Upper lobe of left lung (tissue), 4 donors: Measurements from ENCODE around the gene METAP1.

ENCODE experiments used
- POLR2AphosphoS5 ChIP-seq, 2 donors: sonication (generic); formaldehyde crosslinking; IDR thresholded peaks; one replicate each; pipeline ENCODE4 v1.5.1; 2017; ENCODE audit warnings: antibody characterized with exemption in 2 of 2
- TF ChIP-seq, protein P1 (sequence below), 6 experiments: fragments of 450-650 bp in 4 of 6; fragments of 200-600 bp in 2 of 6; sonication (generic) in 2 of 6; IDR thresholded peaks; one replicate each; pipeline ENCODE4 v1.5.1; 2016 to 2019; ENCODE audit warnings: antibody characterized with exemption in 6 of 6

DNA sequence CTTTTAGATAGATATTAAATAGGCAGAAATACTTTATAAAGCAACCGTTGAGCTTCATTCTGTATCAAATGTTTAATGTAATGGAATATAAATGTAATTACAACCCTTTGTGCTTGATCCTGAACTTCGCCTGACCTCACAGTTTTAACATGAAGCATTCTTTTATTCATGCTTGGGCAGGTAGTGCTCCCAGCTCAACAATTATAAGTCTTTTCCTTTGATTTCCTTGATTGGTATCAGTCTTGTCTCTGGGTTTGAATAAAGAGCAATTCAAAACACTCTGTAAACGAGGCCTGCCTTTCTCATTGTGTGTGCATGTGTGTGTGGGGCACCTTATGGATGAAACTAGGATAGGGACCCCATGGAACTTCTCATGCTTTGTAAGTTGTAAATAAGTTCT, 6.8 kb downstream of the METAP1 start:
- TF ChIP-seq, protein P1, sequence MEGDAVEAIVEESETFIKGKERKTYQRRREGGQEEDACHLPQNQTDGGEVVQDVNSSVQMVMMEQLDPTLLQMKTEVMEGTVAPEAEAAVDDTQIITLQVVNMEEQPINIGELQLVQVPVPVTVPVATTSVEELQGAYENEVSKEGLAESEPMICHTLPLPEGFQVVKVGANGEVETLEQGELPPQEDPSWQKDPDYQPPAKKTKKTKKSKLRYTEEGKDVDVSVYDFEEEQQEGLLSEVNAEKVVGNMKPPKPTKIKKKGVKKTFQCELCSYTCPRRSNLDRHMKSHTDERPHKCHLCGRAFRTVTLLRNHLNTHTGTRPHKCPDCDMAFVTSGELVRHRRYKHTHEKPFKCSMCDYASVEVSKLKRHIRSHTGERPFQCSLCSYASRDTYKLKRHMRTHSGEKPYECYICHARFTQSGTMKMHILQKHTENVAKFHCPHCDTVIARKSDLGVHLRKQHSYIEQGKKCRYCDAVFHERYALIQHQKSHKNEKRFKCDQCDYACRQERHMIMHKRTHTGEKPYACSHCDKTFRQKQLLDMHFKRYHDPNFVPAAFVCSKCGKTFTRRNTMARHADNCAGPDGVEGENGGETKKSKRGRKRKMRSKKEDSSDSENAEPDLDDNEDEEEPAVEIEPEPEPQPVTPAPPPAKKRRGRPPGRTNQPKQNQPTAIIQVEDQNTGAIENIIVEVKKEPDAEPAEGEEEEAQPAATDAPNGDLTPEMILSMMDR (IDR thresholded peaks at IDR 0.05) = no peak
- no peak for TF ChIP-seq POLR2AphosphoS5 (IDR thresholded peaks at IDR 0.05)
